ENCODE results near the gene DBNDD2. TPM values are rescaled to one million over a fixed set of nuclear protein-coding genes. Genes with fewer than 3 reads are reported as not detected.

Gene DBNDD2
- total RNA-seq, 1 donor from 2014 or later: 362 TPM

DNA sequence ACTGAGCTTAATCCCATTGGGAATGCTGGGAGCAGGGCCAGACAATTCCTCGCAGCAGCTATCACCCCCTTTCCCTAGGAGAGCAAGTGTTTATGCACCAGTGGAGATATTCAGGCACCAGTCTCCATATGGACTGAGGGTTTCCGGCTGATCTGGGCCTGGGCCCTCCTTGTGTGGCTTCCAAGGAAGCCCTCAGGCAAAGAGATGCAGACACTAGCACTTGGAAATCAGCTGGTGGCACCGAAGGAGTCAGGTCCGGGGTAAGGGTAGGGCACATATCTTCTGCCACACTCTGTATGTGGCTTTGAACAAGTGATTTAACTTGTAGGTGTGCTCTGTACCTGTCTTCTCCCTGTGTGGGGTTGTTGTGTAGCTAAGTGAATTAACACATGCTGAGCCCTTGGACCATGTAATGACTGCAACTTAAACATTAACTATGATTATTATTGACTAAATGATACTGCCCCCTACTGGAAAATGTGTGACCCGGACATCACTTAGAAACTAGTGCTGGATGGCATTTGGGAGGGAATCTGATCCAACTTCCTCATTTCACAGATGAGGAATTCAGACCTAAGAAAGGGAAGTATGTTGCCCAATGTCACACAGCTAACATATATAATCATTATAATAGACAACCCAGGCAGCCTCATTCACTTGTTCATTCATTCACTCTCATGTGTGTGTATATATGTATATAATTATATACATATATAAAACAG is 42.2 kb downstream of the DBNDD2 start:
- Histone ChIP-seq H3K4me3 (no peak overlapping the region), H3K27me3 (ENCODE audit: low read depth) (peaks cover 3% of the 10 kb centered on the region), H3K9me3 (replicated peaks) (no peaks in the 10 kb centered on the region), H3K27ac (replicated peaks) (no peak overlapping the region), H3K36me3 (no peaks in the 10 kb centered on the region), H3K4me1 (no peaks in the 10 kb centered on the region)
- intact Hi-C loops (cut with micrococcal nuclease): no loop called here
- TF ChIP-seq, protein P1, sequence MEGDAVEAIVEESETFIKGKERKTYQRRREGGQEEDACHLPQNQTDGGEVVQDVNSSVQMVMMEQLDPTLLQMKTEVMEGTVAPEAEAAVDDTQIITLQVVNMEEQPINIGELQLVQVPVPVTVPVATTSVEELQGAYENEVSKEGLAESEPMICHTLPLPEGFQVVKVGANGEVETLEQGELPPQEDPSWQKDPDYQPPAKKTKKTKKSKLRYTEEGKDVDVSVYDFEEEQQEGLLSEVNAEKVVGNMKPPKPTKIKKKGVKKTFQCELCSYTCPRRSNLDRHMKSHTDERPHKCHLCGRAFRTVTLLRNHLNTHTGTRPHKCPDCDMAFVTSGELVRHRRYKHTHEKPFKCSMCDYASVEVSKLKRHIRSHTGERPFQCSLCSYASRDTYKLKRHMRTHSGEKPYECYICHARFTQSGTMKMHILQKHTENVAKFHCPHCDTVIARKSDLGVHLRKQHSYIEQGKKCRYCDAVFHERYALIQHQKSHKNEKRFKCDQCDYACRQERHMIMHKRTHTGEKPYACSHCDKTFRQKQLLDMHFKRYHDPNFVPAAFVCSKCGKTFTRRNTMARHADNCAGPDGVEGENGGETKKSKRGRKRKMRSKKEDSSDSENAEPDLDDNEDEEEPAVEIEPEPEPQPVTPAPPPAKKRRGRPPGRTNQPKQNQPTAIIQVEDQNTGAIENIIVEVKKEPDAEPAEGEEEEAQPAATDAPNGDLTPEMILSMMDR (IDR thresholded peaks at IDR 0.05; ENCODE audit: borderline replicate concordance): peak; percentile 73
- DNase-seq: no peak

DNA sequence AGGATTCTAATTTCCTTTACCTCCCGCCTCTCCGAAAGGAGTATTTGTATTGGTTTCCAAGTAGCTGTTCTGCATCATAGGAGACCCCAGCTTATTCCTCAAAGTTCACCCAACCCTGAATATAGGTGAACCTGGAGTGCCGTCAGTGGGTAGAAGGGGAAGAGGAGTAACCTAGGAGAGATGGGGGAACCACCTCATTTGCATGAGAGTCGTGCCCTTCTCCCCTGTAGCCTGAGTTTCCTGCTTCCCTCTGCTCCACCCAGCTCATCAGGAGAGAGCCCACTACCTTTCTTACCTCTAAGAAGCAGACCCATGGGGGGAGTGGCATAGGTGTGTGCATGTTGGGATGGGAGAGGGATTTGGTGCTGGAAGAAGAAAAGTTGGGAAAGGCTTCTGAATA is 44.1 kb downstream of the DBNDD2 start:
- Histone ChIP-seq H3K27me3 (ENCODE audit: low read depth) (peaks cover 3% of the 10 kb centered on the region), H3K4me3 (no peak overlapping the region), H3K9me3 (replicated peaks) (no peaks in the 10 kb centered on the region), H3K36me3 (no peaks in the 10 kb centered on the region), H3K27ac (replicated peaks) (no peak overlapping the region), H3K4me1 (no peaks in the 10 kb centered on the region)
- intact Hi-C loops (cut with micrococcal nuclease): no loop called here
- no peak for DNase-seq
- TF ChIP-seq, protein P1 (IDR thresholded peaks at IDR 0.05; ENCODE audit: borderline replicate concordance): no peak

DNA sequence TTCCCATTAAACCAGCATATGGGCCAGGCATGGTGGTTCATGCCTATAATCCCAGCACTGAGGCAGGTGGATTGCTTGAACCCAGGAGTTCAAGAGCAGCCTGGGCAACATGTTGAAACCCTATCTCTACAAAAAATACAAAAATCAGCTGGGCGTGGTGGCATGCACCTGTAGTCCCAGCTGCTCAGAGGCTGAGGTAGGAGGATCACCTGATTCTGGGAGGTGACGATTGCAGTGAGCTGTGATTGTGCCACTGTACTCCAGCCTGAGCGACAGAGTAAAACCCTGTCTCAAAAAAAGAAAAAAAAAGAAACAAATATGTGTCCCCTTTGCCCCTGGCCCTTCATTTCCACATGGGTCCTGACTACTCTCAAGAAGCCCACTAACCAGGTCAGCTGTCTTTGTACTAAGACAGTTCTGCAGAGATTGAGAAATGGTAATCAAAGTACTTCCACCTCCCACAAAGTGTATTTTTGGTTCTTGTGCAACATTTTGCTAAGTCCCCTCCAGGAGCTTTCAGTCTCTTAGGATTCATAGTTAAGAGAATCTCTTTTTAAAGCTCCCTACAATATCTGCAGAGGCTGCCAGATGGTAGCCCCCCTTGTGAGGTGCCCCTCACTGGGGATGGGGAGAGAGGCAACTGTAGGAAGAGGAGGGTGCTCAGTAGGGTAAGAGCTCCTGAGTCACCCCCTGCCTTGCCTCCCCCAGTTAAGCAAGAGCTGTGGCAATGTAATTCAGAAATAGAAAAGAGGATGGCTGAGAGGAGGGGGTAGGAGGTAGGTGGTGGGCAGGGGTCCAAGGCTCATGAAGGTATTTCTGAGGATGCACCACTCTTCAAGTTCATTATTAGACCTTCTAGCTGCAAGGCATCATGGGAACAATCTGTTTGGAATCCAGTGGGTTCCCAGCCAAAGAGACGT is 44.9 kb downstream of the DBNDD2 start:
- no peak for DNase-seq
- Histone ChIP-seq H3K9me3 (replicated peaks) (no peaks in the 10 kb centered on the region), H3K36me3 (no peaks in the 10 kb centered on the region), H3K4me3 (no peak overlapping the region), H3K27me3 (ENCODE audit: low read depth) (peaks cover 3% of the 10 kb centered on the region), H3K4me1 (no peaks in the 10 kb centered on the region), H3K27ac (replicated peaks) (no peak overlapping the region)
- TF ChIP-seq, protein P1 (IDR thresholded peaks at IDR 0.05; ENCODE audit: borderline replicate concordance): no peak
- intact Hi-C loops (cut with micrococcal nuclease): no loop called here

DNA sequence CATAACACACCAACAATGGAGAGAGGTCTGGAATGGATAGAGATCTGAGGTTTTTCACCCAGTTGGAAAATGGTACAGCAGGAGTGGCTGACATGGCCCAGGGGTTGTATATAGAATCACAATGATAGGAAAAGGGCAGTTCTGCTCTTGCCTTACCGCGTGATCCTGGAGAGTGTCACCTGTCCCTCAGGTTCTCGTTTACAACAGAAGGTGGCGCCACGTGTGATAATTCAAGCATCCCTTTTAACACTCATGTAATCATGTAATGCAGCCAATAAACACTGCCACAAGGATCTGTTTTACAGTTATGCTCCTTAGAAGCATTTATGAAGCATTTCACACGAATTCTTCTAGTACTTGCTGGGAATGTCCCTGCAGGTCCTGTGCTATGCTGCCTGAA is 48.5 kb downstream of the DBNDD2 start:
- Histone ChIP-seq H3K27me3 (ENCODE audit: low read depth) (peaks cover 3% of the 10 kb centered on the region), H3K9me3 (replicated peaks) (no peaks in the 10 kb centered on the region), H3K4me1 (no peaks in the 10 kb centered on the region), H3K36me3 (no peaks in the 10 kb centered on the region), H3K4me3 (no peak overlapping the region), H3K27ac (replicated peaks) (no peak overlapping the region)
- DNase-seq: no peak
- intact Hi-C loops (cut with micrococcal nuclease): no loop called here
- TF ChIP-seq, protein P1 (IDR thresholded peaks at IDR 0.05; ENCODE audit: borderline replicate concordance): peak; percentile 32

DNA sequence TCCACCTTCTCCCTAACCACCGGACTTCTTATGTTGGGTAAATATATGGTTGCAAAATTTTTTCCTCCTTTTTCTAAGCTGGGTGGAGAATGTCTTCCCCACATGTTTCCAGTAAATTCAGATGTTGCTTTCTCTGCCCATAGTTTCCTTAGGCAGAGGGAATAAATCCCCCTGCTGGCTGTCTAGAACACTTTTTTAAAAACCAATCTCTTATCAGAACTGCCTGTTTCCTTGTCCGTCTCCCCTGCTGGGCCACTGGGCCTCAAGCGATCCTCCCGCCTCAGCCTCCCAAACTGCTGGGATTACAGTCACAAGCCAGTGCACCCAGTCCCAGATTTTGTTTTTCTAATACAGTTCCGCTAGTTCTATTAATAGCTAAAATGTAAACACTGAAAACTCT is 51.5 kb downstream of the DBNDD2 start:
- peaks cover 27% of the 10 kb centered on the region for H3K27me3 ChIP-seq (ENCODE audit: low read depth)
- DNase-seq: no peak
- H3K27ac ChIP-seq (replicated peaks): no peak overlapping the region
- H3K36me3 ChIP-seq: no peaks in the 10 kb centered on the region
- TF ChIP-seq, protein P1 (IDR thresholded peaks at IDR 0.05; ENCODE audit: borderline replicate concordance): no peak
- no peaks in the 10 kb centered on the region for H3K9me3 ChIP-seq (replicated peaks)
- no peak overlapping the region for H3K4me3 ChIP-seq
- intact Hi-C loops (cut with micrococcal nuclease): no loop called here
- no peaks in the 10 kb centered on the region for H3K4me1 ChIP-seq

Small RNA genes lying within 50 kb of the gene (microRNA-seq; reads per million reads assigned to microRNA genes)
- not detected for gene MIR6812

Other genes starting within 250 kb of the DBNDD2 start
- not detected for gene PI3, start 233.4 kb upstream of the DBNDD2 start, total RNA-seq
- not detected for gene SEMG1, start 201.3 kb upstream of the DBNDD2 start, total RNA-seq
- not detected for gene SEMG2, start 186.9 kb upstream of the DBNDD2 start, total RNA-seq
- 1.8 TPM for gene SLPI, start 153.7 kb upstream of the DBNDD2 start, total RNA-seq
- gene RBPJL, start 101.4 kb upstream of the DBNDD2 start, total RNA-seq: not detected
- not detected for gene MATN4, start 100.0 kb upstream of the DBNDD2 start, total RNA-seq
- gene SDC4, start 59.9 kb upstream of the DBNDD2 start, total RNA-seq: 77.4 TPM
- gene SYS1, start 45.1 kb upstream of the DBNDD2 start, total RNA-seq: 20.8 TPM
- 0.80 TPM for gene TP53TG5, start 30.0 kb upstream of the DBNDD2 start, total RNA-seq
- 126 TPM for gene PIGT, start 7.9 kb downstream of the DBNDD2 start, total RNA-seq
- not detected for gene WFDC2, start 61.5 kb downstream of the DBNDD2 start, total RNA-seq
- not detected for gene SPINT3, start 107.3 kb downstream of the DBNDD2 start, total RNA-seq
- not detected for gene WFDC6, start 131.2 kb downstream of the DBNDD2 start, total RNA-seq
- gene EPPIN, start 139.1 kb downstream of the DBNDD2 start, total RNA-seq: not detected
- gene WFDC8, start 171.0 kb downstream of the DBNDD2 start, total RNA-seq: not detected
- gene WFDC10A, start 221.4 kb downstream of the DBNDD2 start, total RNA-seq: not detected
- gene WFDC9, start 223.0 kb downstream of the DBNDD2 start, total RNA-seq: not detected

All from left ventricle myocardium inferior (tissue), 1 donor.